GF-D8 (cell line): Measurements from ENCODE around the gene YLPM1.

ENCODE experiments used
- DNase-seq: peaks from one replicate; lab custom pipeline; 2025; lab: John Stamatoyannopoulos, UW

YLPM1 gene

DNA sequence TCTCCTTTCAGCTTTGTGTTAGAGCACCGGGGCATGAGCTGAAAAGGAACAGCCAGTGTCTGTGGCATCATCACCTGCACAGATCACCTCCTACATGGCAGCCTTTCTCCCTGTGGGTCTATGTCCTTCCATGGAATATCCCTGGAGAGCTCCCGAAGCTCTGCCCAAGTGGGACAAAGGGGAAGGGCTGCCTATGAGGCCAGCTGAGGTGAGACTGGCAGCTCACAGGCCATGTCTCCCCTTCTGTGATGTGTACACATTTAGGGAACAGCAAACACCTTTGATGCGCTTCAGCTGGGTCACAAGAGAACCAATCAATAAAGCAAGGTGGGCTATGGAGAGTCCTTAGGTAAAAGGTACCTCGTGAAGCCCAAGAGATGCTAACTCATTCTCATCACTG lies 108.7 kb downstream of the YLPM1 start:
- no peak for DNase-seq

DNA sequence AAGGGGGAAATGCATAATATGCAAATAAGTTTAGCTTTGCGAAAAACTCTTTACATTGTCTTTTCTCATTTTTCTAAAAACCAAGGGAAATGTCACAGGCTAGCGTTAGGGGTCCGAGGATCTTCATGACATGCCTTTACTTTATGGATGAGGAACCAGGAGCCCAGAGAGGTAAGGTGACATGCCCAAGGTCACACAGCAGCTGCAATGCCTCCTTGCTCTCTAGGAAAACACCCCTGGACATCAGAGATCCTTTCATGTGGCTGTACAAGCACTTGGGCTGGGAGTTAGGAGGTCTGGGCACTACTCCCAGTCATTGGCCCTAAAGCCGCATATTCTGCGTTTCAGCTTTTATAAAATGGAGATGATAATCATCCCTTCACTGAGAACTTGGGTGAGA lies 112.1 kb downstream of the YLPM1 start:
- DNase-seq: no peak

GRCh38 chr14:74875941-74876913 lies 113.1 kb downstream of the YLPM1 start, which contains the start of gene PROX2:
Gene PROX2, minus strand, starts transcription at chr14:74876145. Its CDS starts 12,311 bp downstream, at chr14:74863834.
- no peak for DNase-seq

- no peak for DNase-seq
Observed at GRCh38 chr14:74879427-74880182, 116.5 kb downstream of the YLPM1 start.

DNA sequence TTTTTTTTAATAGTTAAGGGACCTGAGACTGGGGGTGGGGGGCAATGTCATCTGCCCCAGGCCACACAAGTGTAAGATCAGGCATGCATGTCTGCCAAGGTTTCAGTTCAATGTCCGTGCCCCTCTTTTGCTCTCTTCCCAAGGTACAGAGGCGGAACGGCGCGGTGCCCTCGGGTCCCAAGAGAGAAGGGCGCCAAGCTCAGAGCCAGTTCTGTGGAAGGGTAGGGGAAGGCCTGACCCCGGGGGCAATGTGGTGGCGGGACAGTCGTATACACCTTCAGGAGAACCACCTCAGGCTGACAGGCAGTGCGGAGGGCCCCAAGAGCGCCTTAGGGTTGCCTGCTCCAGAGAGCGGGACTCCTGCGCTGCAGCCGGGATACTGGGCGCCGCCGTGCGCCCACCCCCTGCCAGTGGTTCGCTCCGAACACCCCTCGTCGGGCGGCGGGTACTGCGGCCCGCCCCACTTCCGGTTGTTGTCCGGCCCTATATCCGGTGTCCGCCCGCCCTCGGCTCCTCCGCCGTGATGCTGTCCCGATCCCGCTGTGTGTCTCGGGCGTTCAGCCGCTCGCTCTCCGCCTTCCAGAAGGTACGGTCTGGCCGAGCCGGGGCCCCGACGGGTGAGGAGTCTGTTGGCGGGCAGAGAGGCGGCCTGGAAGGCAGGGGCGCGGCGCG lies 118.5 kb downstream of the YLPM1 start, which contains the start of gene DLST:
Gene DLST, plus strand, starts transcription at position 486 of the 672 bp plus-strand sequence. Its CDS starts 38 bp downstream, at position 524.
- DNase-seq: peak; percentile 53

DNA sequence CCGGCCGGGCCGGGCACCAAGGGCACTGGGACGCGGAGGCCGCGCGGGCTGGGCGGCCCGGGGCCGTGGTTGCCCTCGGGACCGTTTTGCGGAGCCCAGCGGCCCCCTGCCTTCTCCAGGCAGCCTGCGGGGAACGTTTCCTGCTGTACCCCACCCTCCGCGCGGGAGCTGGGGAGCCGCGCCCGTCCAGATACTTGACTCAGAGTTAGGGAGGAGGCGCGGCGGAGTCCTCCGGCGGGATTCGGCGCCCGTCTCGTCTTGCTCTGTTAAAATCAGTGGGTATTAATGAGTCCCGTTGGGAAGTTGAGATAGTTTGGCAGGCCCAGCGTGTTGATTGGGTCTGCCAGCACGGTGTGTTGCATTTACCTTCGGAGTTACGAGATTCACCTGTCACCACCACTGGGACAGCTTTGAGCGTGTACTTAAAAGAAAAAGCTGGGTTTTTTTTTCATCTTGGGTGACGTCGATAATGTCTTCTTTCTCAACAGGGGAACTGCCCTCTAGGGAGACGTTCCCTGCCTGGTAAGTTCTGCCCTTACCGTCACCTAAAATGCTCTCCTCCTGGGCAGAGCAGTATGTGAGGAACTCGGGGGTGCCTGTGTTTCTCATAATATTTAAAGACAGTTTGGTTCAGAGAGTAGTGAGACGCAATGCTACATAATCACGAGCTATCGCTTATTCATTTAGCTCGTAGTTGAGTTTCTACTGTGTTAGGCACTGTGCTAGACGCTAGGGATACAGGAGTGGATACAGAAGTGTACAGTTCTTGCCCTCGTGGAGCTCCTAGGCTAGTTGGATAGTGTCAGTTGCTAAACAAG lies 119.2 kb downstream of the YLPM1 start:
- DNase-seq: no peak
